D721Med (cell line): ENCODE measurements around the gene MYO1F.
"Not testable (repeated sequence)": the region's sequence is repeated elsewhere in the genome, so short reads cannot be mapped to it uniquely, and the experiment has no call there.

Source experiments
- DNase-seq: peaks from one replicate; pipeline ENCODE4 v3.0.0; 2011; ENCODE audit warnings: low spot score; ENCODE audit not compliant: insufficient read length
- FAIRE-seq: peaks from 2 replicates; lab custom pipeline; 2011; peaks lifted over from hg19 to GRCh38; lab: Jason Lieb, UNC
- CTCF ChIP-seq: IDR thresholded peaks from 2 replicates; pipeline ENCODE4 v1.5.1; 2012; ENCODE audit warnings: mild to moderate bottlenecking, control low read depth; ENCODE audit not compliant: insufficient read depth; ENCODE audit errors: missing control alignments

Gene MYO1F

GRCh38 chr19:8517551-8518442 is 59.4 kb downstream of the MYO1F start:
- FAIRE-seq = no peak

GRCh38 chr19:8515317-8515716 is 61.9 kb downstream of the MYO1F start:
- DNase-seq (no peak), FAIRE-seq (no peak)
- no peak for TF ChIP-seq CTCF

More at GRCh38 chr19:8517551-8518442, 59.4 kb downstream of the MYO1F start:
- DNase-seq = no peak
- no peak for TF ChIP-seq CTCF

- not testable (repeated sequence) for FAIRE-seq, DNase-seq
Observed at GRCh38 chr19:8514505-8515009, 62.7 kb downstream of the MYO1F start.

GRCh38 chr19:8513687-8514504 is 63.3 kb downstream of the MYO1F start, which contains the start of gene ZNF414:
Gene ZNF414, minus strand, starts transcription at chr19:8514167. Its CDS starts 121 bp downstream, at chr19:8514046.
- FAIRE-seq (no peak), DNase-seq (peak; percentile 97)
- TF ChIP-seq CTCF = no peak

- no peak for TF ChIP-seq CTCF
- FAIRE-seq = no peak
- DNase-seq = no peak
Observed at GRCh38 chr19:8513036-8513686, 64.1 kb downstream of the MYO1F start.

GRCh38 chr19:8512115-8512967 is 64.9 kb downstream of the MYO1F start:
- FAIRE-seq (no peak), DNase-seq (no peak)
- TF ChIP-seq CTCF = no peak
